ENCODE measurements around the gene PPP1R15A.
"Not testable (repeated sequence)": the region's sequence is repeated elsewhere in the genome, so short reads cannot be mapped to it uniquely, and the experiment has no call there.

Gene PPP1R15A

GRCh38 chr19:48915757-48916156 is 43.5 kb downstream of the PPP1R15A start:
- no peak for DNase-seq (ENCODE audit: low spot score)

- no peak for DNase-seq (ENCODE audit: low spot score)
These were observed 45.9 kb downstream of the PPP1R15A start for GRCh38 chr19:48918071-48918470.

GRCh38 chr19:48918801-48919247 is 46.6 kb downstream of the PPP1R15A start:
- no peak for DNase-seq (ENCODE audit: low spot score)

- not testable (repeated sequence) for DNase-seq (ENCODE audit: low spot score)
These were observed 47.0 kb downstream of the PPP1R15A start for GRCh38 chr19:48919271-48919670.

GRCh38 chr19:48920949-48921348 is 48.7 kb downstream of the PPP1R15A start:
- DNase-seq (ENCODE audit: low spot score) = no peak

GRCh38 chr19:48921721-48922500 is 49.7 kb downstream of the PPP1R15A start:
- no peak for DNase-seq (ENCODE audit: low spot score)

GRCh38 chr19:48922548-48923490 is 50.6 kb downstream of the PPP1R15A start:
- DNase-seq (ENCODE audit: low spot score) = no peak

GRCh38 chr19:48925240-48925843 is 53.1 kb downstream of the PPP1R15A start:
- DNase-seq (ENCODE audit: low spot score) = no peak

All from putamen (tissue), 1 donor.